ENCODE measurements around the gene MAGEF1. TPM values are rescaled to one million over a fixed set of nuclear protein-coding genes. Genes with fewer than 3 reads are reported as not detected.

The MAGEF1 gene
- total and polyA plus RNA-seq, 11 donors = 24.7 to 36.4 (median 31.8) TPM

DNA sequence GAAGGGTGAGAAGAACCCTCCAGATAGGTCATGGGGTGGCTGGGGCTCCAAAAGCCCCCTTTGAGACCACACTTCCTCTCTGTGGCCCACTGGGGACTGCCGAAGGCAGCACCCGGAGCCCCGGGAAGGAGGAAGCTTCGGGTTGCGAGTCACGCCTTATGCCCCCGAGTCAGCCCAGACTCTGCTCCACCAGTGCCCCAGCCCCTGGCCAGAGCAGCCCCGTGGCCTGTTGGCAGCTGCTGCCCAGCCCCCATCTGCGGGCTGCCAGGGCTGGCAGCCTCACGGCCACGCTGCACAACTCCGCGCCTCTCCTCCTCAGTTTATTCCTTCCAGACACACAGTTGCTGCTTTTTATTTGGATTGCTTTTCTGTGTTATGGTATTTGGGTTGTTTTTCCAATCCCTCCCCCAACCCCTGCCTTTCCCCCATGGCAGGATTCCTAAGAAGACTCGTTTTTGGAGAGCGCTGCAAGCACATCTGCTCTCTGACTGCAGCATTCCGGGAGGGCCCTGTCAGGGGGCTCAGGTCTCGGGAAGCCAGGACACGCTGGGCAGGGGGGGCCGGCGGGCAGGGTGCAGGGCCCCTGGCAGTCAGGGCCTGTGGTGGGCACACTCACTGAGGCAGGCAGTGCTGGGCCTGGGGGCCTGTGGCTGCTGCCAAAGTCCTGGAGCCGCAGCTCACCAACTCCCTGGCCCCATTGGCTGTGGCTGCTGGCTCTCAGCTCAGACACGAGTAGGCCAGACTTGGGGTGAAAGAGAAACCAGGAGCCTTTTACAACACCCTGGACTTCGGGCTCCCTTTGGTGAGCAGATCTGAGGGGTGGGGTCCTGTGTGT is 20.2 kb downstream of the MAGEF1 start:
- DNase-seq (peak in 3 of 5 donors; percentile 37 to 52 (median 38)), ATAC-seq (peak in 3 of 4 donors; percentile 21 to 48 (median 29))
- TF ChIP-seq, protein P1, sequence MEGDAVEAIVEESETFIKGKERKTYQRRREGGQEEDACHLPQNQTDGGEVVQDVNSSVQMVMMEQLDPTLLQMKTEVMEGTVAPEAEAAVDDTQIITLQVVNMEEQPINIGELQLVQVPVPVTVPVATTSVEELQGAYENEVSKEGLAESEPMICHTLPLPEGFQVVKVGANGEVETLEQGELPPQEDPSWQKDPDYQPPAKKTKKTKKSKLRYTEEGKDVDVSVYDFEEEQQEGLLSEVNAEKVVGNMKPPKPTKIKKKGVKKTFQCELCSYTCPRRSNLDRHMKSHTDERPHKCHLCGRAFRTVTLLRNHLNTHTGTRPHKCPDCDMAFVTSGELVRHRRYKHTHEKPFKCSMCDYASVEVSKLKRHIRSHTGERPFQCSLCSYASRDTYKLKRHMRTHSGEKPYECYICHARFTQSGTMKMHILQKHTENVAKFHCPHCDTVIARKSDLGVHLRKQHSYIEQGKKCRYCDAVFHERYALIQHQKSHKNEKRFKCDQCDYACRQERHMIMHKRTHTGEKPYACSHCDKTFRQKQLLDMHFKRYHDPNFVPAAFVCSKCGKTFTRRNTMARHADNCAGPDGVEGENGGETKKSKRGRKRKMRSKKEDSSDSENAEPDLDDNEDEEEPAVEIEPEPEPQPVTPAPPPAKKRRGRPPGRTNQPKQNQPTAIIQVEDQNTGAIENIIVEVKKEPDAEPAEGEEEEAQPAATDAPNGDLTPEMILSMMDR (IDR thresholded peaks at IDR 0.05) = no peak
- no peak for TF ChIP-seq POLR2A (IDR thresholded peaks at IDR 0.05)
- Histone ChIP-seq H3K36me3 (no peaks in the 10 kb centered on the region), H3K4me3 (peak overlapping the region in 2 of 12 donors; percentile 12 to 19), H3K27me3 (no peaks in the 10 kb centered on the region), H3K27ac (peak overlapping the region in 9 of 12 donors; percentile 1 to 73 (median 58)), H3K4me1 (peaks cover 0 to 57% (median 24%) of the 10 kb centered on the region in 12 donors), H3K9me3 (no peaks in the 10 kb centered on the region)
- WGBS, 4 donors = 59 to 63% (median 62%) methylated on average over 22 to 23 of the region's 23 CpGs
- intact Hi-C loops (cut with DNase I) = no loop called here

DNA sequence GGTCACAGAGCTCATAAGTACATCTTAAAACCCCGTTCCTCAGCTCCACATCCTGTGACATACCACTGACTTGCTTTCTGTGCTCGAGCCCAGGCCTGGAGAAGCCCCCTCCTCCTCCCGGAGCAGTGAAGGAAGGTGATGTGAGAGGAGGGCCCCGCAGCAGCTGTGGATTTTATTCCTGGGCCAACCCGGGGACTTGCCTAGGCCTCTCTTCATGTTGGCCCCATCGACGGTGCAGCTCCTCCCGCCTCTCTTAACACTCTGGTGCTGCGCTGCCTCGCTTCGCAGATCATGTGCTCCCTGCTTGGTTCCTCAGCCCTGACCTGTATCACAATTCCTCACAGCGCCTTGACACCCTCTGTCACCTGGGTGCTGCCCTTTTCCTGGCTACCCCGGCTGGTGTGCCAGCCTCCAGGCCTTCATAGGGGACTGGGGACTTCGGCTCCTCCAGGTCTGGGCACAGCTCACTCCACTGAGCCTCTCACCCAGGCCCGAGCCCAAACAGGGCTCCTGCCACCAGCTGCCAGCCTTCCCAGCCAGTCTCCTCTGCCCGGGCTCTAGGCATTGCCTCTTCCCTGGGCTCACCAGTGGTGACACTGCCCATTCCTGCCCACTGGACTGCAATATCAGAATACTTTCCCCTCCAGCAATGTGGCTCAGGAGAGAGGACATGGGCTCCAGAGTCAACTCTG is 21.5 kb downstream of the MAGEF1 start:
- 85 to 91% (median 86%) methylated on average over 13 to 16 of the region's 16 CpGs for WGBS, 4 donors
- no peak for DNase-seq
- no peak for ATAC-seq
- TF ChIP-seq, protein P1 (IDR thresholded peaks at IDR 0.05) = no peak
- TF ChIP-seq POLR2A (IDR thresholded peaks at IDR 0.05) = no peak
- no peaks in the 10 kb centered on the region for H3K27me3 ChIP-seq
- H3K27ac ChIP-seq = peak overlapping the region in 2 of 12 donors; percentile 70 to 71
- no peaks in the 10 kb centered on the region for H3K36me3 ChIP-seq
- H3K9me3 ChIP-seq = no peaks in the 10 kb centered on the region
- intact Hi-C loops (cut with DNase I) = no loop called here
- H3K4me3 ChIP-seq = no peak overlapping the region
- H3K4me1 ChIP-seq = peaks cover 0 to 68% (median 26%) of the 10 kb centered on the region in 12 donors

DNA sequence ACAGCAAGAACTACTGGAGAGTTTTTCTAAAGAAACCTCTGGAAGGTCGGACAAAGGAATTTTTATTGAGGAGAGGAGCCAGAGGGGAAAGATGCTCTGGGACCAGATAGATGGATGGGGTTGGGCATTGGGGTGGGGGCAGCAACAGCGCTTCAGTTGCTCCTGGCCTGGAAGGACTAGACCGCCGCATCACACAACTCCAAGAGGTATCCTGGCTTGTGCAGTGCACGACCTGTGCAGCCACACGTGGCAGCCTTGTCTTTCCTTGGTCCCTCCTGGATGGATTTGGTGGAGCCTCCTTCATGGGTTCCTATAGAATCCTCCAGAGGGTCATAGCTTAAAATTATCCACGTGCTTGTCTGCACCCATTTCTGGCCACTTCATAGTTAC is 23.0 kb downstream of the MAGEF1 start:
- ATAC-seq = no peak
- H3K9me3 ChIP-seq = no peaks in the 10 kb centered on the region
- H3K27ac ChIP-seq = peak overlapping the region in 9 of 12 donors; percentile 7 to 79 (median 55)
- no peaks in the 10 kb centered on the region for H3K36me3 ChIP-seq
- no peaks in the 10 kb centered on the region for H3K27me3 ChIP-seq
- no peak for DNase-seq
- WGBS, 4 donors = 77 to 86% (median 82%) methylated on average over 7 of the region's 7 CpGs
- H3K4me3 ChIP-seq = no peak overlapping the region
- peaks cover 0 to 62% (median 26%) of the 10 kb centered on the region in 12 donors for H3K4me1 ChIP-seq
- intact Hi-C loops (cut with DNase I) = no loop called here
- TF ChIP-seq POLR2A (IDR thresholded peaks at IDR 0.05) = no peak
- TF ChIP-seq, protein P1 (IDR thresholded peaks at IDR 0.05) = no peak
